Endodermal cell (in vitro differentiated cells): ENCODE data around the gene MFN2. TPM values are rescaled to one million over a fixed set of nuclear protein-coding genes. Genes with fewer than 3 reads are reported as not detected.

Source experiments
- DNase-seq: peaks from one replicate; pipeline ENCODE4 v3.0.0-alpha.2; 2017
- H3K27ac ChIP-seq: 2 replicates; pipeline ENCODE4 v1.5.1; 2013; ENCODE audit warnings: mild to moderate bottlenecking, low read depth, low read length, moderate library complexity
- H3K27me3 ChIP-seq: 2 replicates; pipeline ENCODE4 v1.6.1; 2013; ENCODE audit warnings: mild to moderate bottlenecking, low read length, moderate library complexity; ENCODE audit not compliant: insufficient read depth, control insufficient read depth, poor library complexity, severe bottlenecking
- H3K36me3 ChIP-seq: 2 replicates; pipeline ENCODE4 v1.7.0; 2013; ENCODE audit warnings: mild to moderate bottlenecking, low read length, moderate library complexity; ENCODE audit not compliant: control insufficient read depth, insufficient read depth
- H3K4me1 ChIP-seq: one replicate; pipeline ENCODE4 v1.7.0; 2013; ENCODE audit warnings: low read length; ENCODE audit not compliant: control insufficient read depth, insufficient read depth
- H3K4me3 ChIP-seq: 2 replicates; pipeline ENCODE4 v1.5.1; 2013; ENCODE audit warnings: mild to moderate bottlenecking, low read length, moderate library complexity
- H3K9ac ChIP-seq: 2 replicates; pipeline ENCODE4 v1.6.1; 2013; ENCODE audit warnings: mild to moderate bottlenecking, low read length, moderate library complexity; ENCODE audit not compliant: poor library complexity, severe bottlenecking; ENCODE audit errors: extremely low read depth
- H3K9me3 ChIP-seq: 2 replicates; pipeline ENCODE4 v1.6.1; 2013; ENCODE audit warnings: mild to moderate bottlenecking, low read length, moderate library complexity; ENCODE audit not compliant: control insufficient read depth
- H3K27ac Mint-ChIP-seq: 2 replicates; pipeline ENCODE4 v1.8.0; 2020; ENCODE audit warnings: mixed read lengths
- H3K27me3 Mint-ChIP-seq: 2 replicates; pipeline ENCODE4 v1.8.0; 2021; ENCODE audit warnings: mild to moderate bottlenecking, mixed read lengths; ENCODE audit not compliant: insufficient read depth
- H3K36me3 Mint-ChIP-seq: 2 replicates; pipeline ENCODE4 v1.8.0; 2020; ENCODE audit warnings: low read depth, mixed read lengths
- H3K4me1 Mint-ChIP-seq: 2 replicates; pipeline ENCODE4 v1.8.0; 2020; ENCODE audit warnings: mixed read lengths
- H3K4me3 Mint-ChIP-seq: 2 replicates; pipeline ENCODE4 v1.8.0; 2020; ENCODE audit warnings: mild to moderate bottlenecking, moderate library complexity, mixed read lengths
- H3K9me3 Mint-ChIP-seq: 2 replicates; pipeline ENCODE4 v1.8.0; 2020; ENCODE audit warnings: mild to moderate bottlenecking, mixed read lengths
- CTCF ChIP-seq: fragments of 200-600 bp; sonication (generic); conservative IDR thresholded peaks from 2 replicates; pipeline ENCODE4 v1.5.0; 2021; ENCODE audit warnings: antibody characterized with exemption, mild to moderate bottlenecking
- WGBS, 2 experiments: methylation state at CpG; one replicate each; pipeline versions ENCODE4 v1.1.5 to v1.1.7; 2013; ENCODE audit warnings: missing lambda C conversion rate in 2 of 2, mixed read lengths in 1 of 2; ENCODE audit not compliant: insufficient coverage in 1 of 2, insufficient read length in 1 of 2; 5-methylcytosine and 5-hydroxymethylcytosine counted together
- total RNA-seq, 2 donors: library from RNA; stranded (reverse); fragmentation: NEBNext Ultra II Directional in 1 of 2; extraction: Animal tissue kit (Norgen Biotek cat#: 25700) in 1 of 2; gene quantifications; 2 replicates in 1 of 2; 3 replicates in 1 of 2; pipeline ENCODE4 v1.2.1, GENCODE V29; 2021

MFN2 gene
- total RNA-seq, 2 donors from 2014 or later = 41.7 to 56.3 TPM

GRCh38 chr1:11997081-11997850, 17.0 kb downstream of the MFN2 start:
- H3K36me3 ChIP-seq = peaks cover 80% of the 10 kb centered on the region
- no peak overlapping the region for H3K4me3 Mint-ChIP-seq
- H3K9ac ChIP-seq = no peak overlapping the region
- TF ChIP-seq CTCF = no peak
- no peak overlapping the region for H3K27ac Mint-ChIP-seq
- no peaks in the 10 kb centered on the region for H3K4me1 ChIP-seq
- no peaks in the 10 kb centered on the region for H3K27me3 Mint-ChIP-seq
- no peaks in the 10 kb centered on the region for H3K4me1 Mint-ChIP-seq
- 94 to 100% methylated on average over 1 to 5 of the region's 5 CpGs for WGBS, 2 experiments
- no peak overlapping the region for H3K27ac ChIP-seq
- H3K4me3 ChIP-seq = no peak overlapping the region
- H3K27me3 ChIP-seq = no peaks in the 10 kb centered on the region
- no peaks in the 10 kb centered on the region for H3K9me3 Mint-ChIP-seq
- H3K9me3 ChIP-seq = no peaks in the 10 kb centered on the region
- DNase-seq = no peak
- H3K36me3 Mint-ChIP-seq = peaks cover 76% of the 10 kb centered on the region

- H3K27me3 ChIP-seq = no peaks in the 10 kb centered on the region
- H3K4me3 ChIP-seq = no peak overlapping the region
- no peak overlapping the region for H3K27ac ChIP-seq
- DNase-seq = no peak
- no peaks in the 10 kb centered on the region for H3K4me1 Mint-ChIP-seq
- peaks cover 81% of the 10 kb centered on the region for H3K36me3 ChIP-seq
- WGBS, 2 experiments = 93 to 96% methylated on average over 4 to 5 of the region's 5 CpGs
- H3K27ac Mint-ChIP-seq = peak overlapping the region; percentile 6
- no peak overlapping the region for H3K4me3 Mint-ChIP-seq
- H3K4me1 ChIP-seq = no peaks in the 10 kb centered on the region
- TF ChIP-seq CTCF = no peak
- no peak overlapping the region for H3K9ac ChIP-seq
- no peaks in the 10 kb centered on the region for H3K27me3 Mint-ChIP-seq
- no peaks in the 10 kb centered on the region for H3K9me3 Mint-ChIP-seq
- H3K9me3 ChIP-seq = no peaks in the 10 kb centered on the region
- peaks cover 81% of the 10 kb centered on the region for H3K36me3 Mint-ChIP-seq
These were observed 18.4 kb downstream of the MFN2 start for GRCh38 chr1:11998636-11999035.

GRCh38 chr1:11999236-11999635, 19.0 kb downstream of the MFN2 start:
- Mint-ChIP-seq H3K9me3 (no peaks in the 10 kb centered on the region), H3K36me3 (peaks cover 82% of the 10 kb centered on the region), H3K4me3 (no peak overlapping the region), H3K27ac (no peak overlapping the region), H3K4me1 (no peaks in the 10 kb centered on the region), H3K27me3 (no peaks in the 10 kb centered on the region)
- no peak for TF ChIP-seq CTCF
- no peak overlapping the region for H3K4me3 ChIP-seq
- 97% methylated on average over 3 of the region's 3 CpGs; no CpG with 5 or more reads in 1 of the 2 experiments for WGBS, 2 experiments
- no peaks in the 10 kb centered on the region for H3K9me3 ChIP-seq
- no peak overlapping the region for H3K9ac ChIP-seq
- peaks cover 81% of the 10 kb centered on the region for H3K36me3 ChIP-seq
- no peaks in the 10 kb centered on the region for H3K4me1 ChIP-seq
- no peak for DNase-seq
- H3K27ac ChIP-seq = no peak overlapping the region
- H3K27me3 ChIP-seq = no peaks in the 10 kb centered on the region
